Colonic mucosa (tissue), 4 donors: Measurements from ENCODE around the gene ROBO1. TPM values are rescaled to one million over a fixed set of nuclear protein-coding genes. Genes with fewer than 3 reads are reported as not detected.
"Not testable (repeated sequence)": the region's sequence is repeated elsewhere in the genome, so short reads cannot be mapped to it uniquely, and the experiment has no call there.

Experiments
- DNase-seq: peaks from one replicate; pipeline ENCODE4 v3.0.0-alpha.2; 2020
- H3K27ac ChIP-seq: fragments of 200-600 bp; one replicate; pipeline ENCODE4 v1.8.0; 2021
- H3K27me3 ChIP-seq: fragments of 200-600 bp; one replicate; pipeline ENCODE4 v1.8.0; 2021
- H3K36me3 ChIP-seq: fragments of 200-600 bp; one replicate; pipeline ENCODE4 v1.8.0; 2021
- H3K4me1 ChIP-seq: fragments of 200-600 bp; one replicate; pipeline ENCODE4 v1.8.0; 2021; ENCODE audit warnings: mild to moderate bottlenecking
- H3K4me3 ChIP-seq: fragments of 200-600 bp; one replicate; pipeline ENCODE4 v1.8.0; 2021
- H3K9ac ChIP-seq, 2 donors: one replicate each; pipeline ENCODE4 v1.7.0; 2013; ENCODE audit warnings: control low read depth in 2 of 2, low read depth in 2 of 2, low read length in 2 of 2
- H3K9me3 ChIP-seq: fragments of 200-600 bp; one replicate; pipeline ENCODE4 v1.8.0; 2021
- intact Hi-C: fragments of 100-400 bp; cut with DNase I; formaldehyde crosslinking; loops from one replicate; pipeline ENCODE4 v1.14.1; 2022
- total RNA-seq, 2 donors: library from RNA; stranded (reverse); fragmentation: NEBNext Ultra II Directional in 1 of 2; extraction: Animal tissue kit (Norgen Biotek cat#: 25700) in 1 of 2; gene quantifications; one replicate each; pipeline ENCODE4 v1.2.1, GENCODE V29; 2021
- TF ChIP-seq, protein P1 (sequence below): fragments of 200-600 bp; IDR thresholded peaks from one replicate; pipeline ENCODE4 v1.8.0; 2022; ENCODE audit warnings: antibody characterized with exemption, mild to moderate bottlenecking
- donor health status: healthy.
- donor health status: DM: no; HTN: no; CAD: no.
- donor health status: DM: no; HTN: no; CAD: no.

The ROBO1 gene
- total RNA-seq, 2 donors from 2014 or later = 8.1 to 9.4 TPM

- Histone ChIP-seq H3K27ac (no peak overlapping the region), H3K27me3 (no peaks in the 10 kb centered on the region), H3K9ac (no peak overlapping the region), H3K9me3 (no peaks in the 10 kb centered on the region), H3K4me1 (no peaks in the 10 kb centered on the region), H3K36me3 (no peaks in the 10 kb centered on the region), H3K4me3 (no peak overlapping the region)
- intact Hi-C loops = no loop called here
- TF ChIP-seq, protein P1, sequence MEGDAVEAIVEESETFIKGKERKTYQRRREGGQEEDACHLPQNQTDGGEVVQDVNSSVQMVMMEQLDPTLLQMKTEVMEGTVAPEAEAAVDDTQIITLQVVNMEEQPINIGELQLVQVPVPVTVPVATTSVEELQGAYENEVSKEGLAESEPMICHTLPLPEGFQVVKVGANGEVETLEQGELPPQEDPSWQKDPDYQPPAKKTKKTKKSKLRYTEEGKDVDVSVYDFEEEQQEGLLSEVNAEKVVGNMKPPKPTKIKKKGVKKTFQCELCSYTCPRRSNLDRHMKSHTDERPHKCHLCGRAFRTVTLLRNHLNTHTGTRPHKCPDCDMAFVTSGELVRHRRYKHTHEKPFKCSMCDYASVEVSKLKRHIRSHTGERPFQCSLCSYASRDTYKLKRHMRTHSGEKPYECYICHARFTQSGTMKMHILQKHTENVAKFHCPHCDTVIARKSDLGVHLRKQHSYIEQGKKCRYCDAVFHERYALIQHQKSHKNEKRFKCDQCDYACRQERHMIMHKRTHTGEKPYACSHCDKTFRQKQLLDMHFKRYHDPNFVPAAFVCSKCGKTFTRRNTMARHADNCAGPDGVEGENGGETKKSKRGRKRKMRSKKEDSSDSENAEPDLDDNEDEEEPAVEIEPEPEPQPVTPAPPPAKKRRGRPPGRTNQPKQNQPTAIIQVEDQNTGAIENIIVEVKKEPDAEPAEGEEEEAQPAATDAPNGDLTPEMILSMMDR = no peak
- no peak for DNase-seq
Measured at GRCh38 chr3:79314962-79315361, 452.8 kb downstream of the ROBO1 start.

- intact Hi-C loops = no loop called here
- no peak for DNase-seq
- no peaks in the 10 kb centered on the region for H3K27me3 ChIP-seq
- no peaks in the 10 kb centered on the region for H3K9me3 ChIP-seq
- no peaks in the 10 kb centered on the region for H3K4me1 ChIP-seq
- H3K4me3 ChIP-seq = no peak overlapping the region
- TF ChIP-seq, protein P1 = no peak
- no peak overlapping the region for H3K27ac ChIP-seq
- H3K36me3 ChIP-seq = no peaks in the 10 kb centered on the region
- H3K9ac ChIP-seq = no peak overlapping the region
Measured at GRCh38 chr3:79314544-79314943, 453.3 kb downstream of the ROBO1 start.

DNA sequence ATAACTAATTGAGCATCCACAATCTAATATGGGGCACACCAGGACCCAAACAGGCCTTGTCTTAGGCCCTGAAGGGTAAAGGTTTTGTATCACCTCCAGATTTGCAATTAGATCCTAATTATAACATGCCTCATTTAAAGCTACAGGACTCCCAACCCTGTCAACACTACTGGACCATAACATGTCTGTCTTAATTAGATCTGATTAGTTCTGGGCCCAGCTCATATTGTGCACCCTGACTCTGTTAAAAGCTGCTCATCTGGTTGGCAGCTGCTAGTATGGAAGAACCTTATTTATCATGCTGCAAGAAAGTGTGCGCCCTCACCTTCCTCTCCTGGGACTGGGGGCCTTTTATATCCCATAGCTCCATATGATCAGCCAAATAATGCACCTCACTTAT is 457.8 kb downstream of the ROBO1 start:
- Histone ChIP-seq H3K27ac (no peak overlapping the region), H3K4me3 (no peak overlapping the region), H3K4me1 (no peaks in the 10 kb centered on the region), H3K27me3 (no peaks in the 10 kb centered on the region), H3K9me3 (no peaks in the 10 kb centered on the region), H3K9ac (no peak overlapping the region), H3K36me3 (no peaks in the 10 kb centered on the region)
- intact Hi-C loops = no loop called here
- TF ChIP-seq, protein P1 = no peak
- no peak for DNase-seq

GRCh38 chr3:79306934-79307570 is 460.7 kb downstream of the ROBO1 start:
- Histone ChIP-seq H3K36me3 (no peaks in the 10 kb centered on the region), H3K9me3 (no peaks in the 10 kb centered on the region), H3K4me3 (no peak overlapping the region), H3K4me1 (no peaks in the 10 kb centered on the region), H3K27ac (no peak overlapping the region), H3K9ac (no peak overlapping the region), H3K27me3 (no peaks in the 10 kb centered on the region)
- intact Hi-C loops = no loop called here
- TF ChIP-seq, protein P1 = no peak
- no peak for DNase-seq

DNA sequence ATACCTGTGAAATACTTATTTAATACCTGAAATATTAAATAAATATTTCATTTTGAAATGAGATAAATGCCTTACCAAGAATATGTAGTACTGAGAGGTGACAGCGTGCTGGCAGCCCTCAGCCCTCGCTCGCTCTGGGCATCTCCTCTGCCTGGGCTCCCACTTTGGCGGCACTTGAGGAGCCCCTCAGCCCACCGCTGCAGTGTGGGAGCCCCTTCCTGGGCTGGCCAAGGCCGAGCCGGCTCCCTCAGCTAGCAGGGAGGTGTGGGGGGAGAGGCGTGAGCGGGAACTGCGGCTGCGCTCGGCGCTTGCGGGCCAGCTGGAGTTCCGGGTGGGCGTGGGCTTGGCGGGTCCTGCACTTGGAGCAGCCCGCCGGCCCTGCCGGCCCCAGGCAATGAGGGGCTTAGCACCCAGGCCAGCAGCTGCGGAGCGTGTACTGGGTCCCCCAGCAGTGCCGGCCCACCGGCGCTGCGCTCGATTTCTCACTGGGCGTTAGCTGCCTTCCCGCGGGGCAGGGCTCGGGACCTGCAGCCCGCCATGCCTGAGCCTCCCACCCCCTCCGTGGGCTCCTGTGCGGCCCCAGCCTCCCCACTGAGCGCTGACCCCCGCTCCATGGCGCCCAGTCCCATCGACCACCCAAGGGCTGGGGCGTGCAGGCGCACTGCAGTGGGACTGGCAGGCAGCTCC is 467.7 kb downstream of the ROBO1 start:
- H3K9ac ChIP-seq, H3K4me1 ChIP-seq, intact Hi-C loops, H3K9me3 ChIP-seq, DNase-seq, H3K4me3 ChIP-seq, H3K27me3 ChIP-seq, H3K27ac ChIP-seq, H3K36me3 ChIP-seq: not testable (repeated sequence)
